IgD-negative memory B cell (primary cell): ENCODE measurements around the gene TTC9B. TPM values are rescaled to one million over a fixed set of nuclear protein-coding genes. Genes with fewer than 3 reads are reported as not detected.

Source experiments
- H3K27ac Mint-ChIP-seq, 3 donors: one replicate each; pipeline ENCODE4 v1.8.0; 2020 to 2022; ENCODE audit warnings: mild to moderate bottlenecking in 3 of 3, mixed read lengths in 3 of 3, moderate library complexity in 1 of 3
- H3K27me3 Mint-ChIP-seq: one replicate; pipeline ENCODE4 v1.8.0; 2021; ENCODE audit warnings: mixed read lengths
- H3K36me3 Mint-ChIP-seq: one replicate; pipeline ENCODE4 v1.8.0; 2020; ENCODE audit warnings: mild to moderate bottlenecking, mixed read lengths
- H3K4me1 Mint-ChIP-seq, 3 donors: one replicate each; pipeline ENCODE4 v1.8.0; 2020 to 2022; ENCODE audit warnings: mixed read lengths in 3 of 3, mild to moderate bottlenecking in 1 of 3
- H3K4me3 Mint-ChIP-seq, 4 donors: one replicate each; pipeline ENCODE4 v1.8.0; 2020 to 2022; ENCODE audit warnings: mild to moderate bottlenecking in 4 of 4, mixed read lengths in 4 of 4, moderate library complexity in 3 of 4
- H3K9me3 Mint-ChIP-seq, 3 donors: one replicate each; pipeline ENCODE4 v1.8.0; 2020 to 2021; ENCODE audit warnings: mixed read lengths in 3 of 3, mild to moderate bottlenecking in 1 of 3
- polyA plus RNA-seq: library from polyadenylated mRNA; unstranded; fragments of 300-500 nt; fragmentation: Illumina TruSeq; gene quantifications from one replicate; pipeline ENCODE4 v1.2.3, GENCODE V29; 2021

The TTC9B gene
- polyA plus RNA-seq, 1 donor from 2014 or later = not detected

DNA sequence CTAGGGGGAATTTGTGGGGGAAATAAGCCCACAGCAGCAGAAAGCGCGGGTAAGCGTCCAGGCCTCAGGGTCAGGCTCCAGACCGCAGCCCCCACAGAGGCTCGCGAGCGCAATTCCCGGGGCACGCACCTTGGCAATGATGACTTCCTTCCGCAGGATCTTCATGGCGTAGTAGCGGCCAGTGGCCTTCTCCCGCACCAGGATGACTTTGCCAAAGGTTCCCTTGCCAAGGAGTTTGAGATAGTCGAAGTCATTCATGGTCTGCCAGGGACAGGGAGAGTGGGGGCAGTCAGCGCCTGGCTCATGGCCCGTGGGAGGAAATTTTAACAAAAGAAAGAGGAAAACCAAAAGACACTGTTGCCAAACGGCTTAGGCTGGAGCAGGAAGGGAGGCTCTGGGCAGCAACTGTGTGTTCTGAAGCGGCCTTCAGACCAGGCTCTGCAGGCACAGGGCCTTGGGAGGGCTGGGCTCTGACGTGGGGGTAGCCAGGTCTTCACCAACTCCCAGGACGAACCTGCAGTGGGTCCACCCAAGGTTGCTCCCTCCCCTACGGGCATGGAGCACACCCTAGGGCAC lies 23.7 kb upstream of the TTC9B start:
- Mint-ChIP-seq H3K27me3 (no peaks in the 10 kb centered on the region), H3K36me3 (no peaks in the 10 kb centered on the region), H3K27ac (peak overlapping the region in 1 of 3 donors; percentile 36), H3K4me1 (peaks cover 0 to 6% (median 0%) of the 10 kb centered on the region in 3 donors), H3K9me3 (no peaks in the 10 kb centered on the region), H3K4me3 (no peak overlapping the region)

- Mint-ChIP-seq H3K27ac (no peak overlapping the region), H3K9me3 (no peaks in the 10 kb centered on the region), H3K4me1 (peaks cover 0 to 4% (median 0%) of the 10 kb centered on the region in 3 donors), H3K4me3 (no peak overlapping the region), H3K36me3 (no peaks in the 10 kb centered on the region), H3K27me3 (no peaks in the 10 kb centered on the region)
Observed at GRCh38 chr19:40241125-40241808, 23.1 kb upstream of the TTC9B start.

DNA sequence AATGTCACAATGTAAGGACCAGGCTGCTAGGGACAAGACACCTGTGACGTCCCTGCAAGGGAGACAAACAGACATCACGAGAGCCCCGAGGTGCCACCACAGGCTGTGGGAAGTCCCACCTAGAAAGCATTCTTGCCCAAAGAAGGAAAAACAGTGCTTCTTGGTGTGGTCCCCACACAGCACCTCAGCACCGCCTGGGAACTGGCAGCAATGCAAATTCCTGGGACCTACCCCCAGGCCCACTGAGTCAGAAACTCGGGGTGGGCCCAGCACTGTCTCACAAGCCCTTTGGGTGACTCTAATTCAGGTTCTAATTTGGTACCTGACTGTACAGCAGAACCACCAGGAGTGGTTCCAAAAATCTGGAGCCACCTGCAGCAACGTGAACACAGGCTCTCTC lies 22.1 kb upstream of the TTC9B start:
- Mint-ChIP-seq H3K27ac (no peak overlapping the region), H3K36me3 (no peaks in the 10 kb centered on the region), H3K9me3 (no peaks in the 10 kb centered on the region), H3K27me3 (no peaks in the 10 kb centered on the region), H3K4me1 (peaks cover 0 to 3% (median 0%) of the 10 kb centered on the region in 3 donors), H3K4me3 (no peak overlapping the region)

GRCh38 chr19:40239415-40240226 lies 21.4 kb upstream of the TTC9B start:
- H3K4me1 Mint-ChIP-seq = peaks cover 0 to 3% (median 0%) of the 10 kb centered on the region in 3 donors
- H3K36me3 Mint-ChIP-seq = no peaks in the 10 kb centered on the region
- no peak overlapping the region for H3K4me3 Mint-ChIP-seq
- peak overlapping the region in 1 of 3 donors; percentile 55 for H3K27ac Mint-ChIP-seq
- H3K9me3 Mint-ChIP-seq = no peaks in the 10 kb centered on the region
- no peaks in the 10 kb centered on the region for H3K27me3 Mint-ChIP-seq

- H3K27me3 Mint-ChIP-seq = no peaks in the 10 kb centered on the region
- H3K4me3 Mint-ChIP-seq = peak overlapping the region in 1 of 4 donors; percentile 22
- no peaks in the 10 kb centered on the region for H3K36me3 Mint-ChIP-seq
- no peak overlapping the region for H3K27ac Mint-ChIP-seq
- H3K4me1 Mint-ChIP-seq = peaks cover 0 to 2% (median 0%) of the 10 kb centered on the region in 3 donors
- H3K9me3 Mint-ChIP-seq = no peaks in the 10 kb centered on the region
Observed at GRCh38 chr19:40238775-40239174, 20.6 kb upstream of the TTC9B start.

GRCh38 chr19:40237791-40238190 lies 19.6 kb upstream of the TTC9B start:
- peaks cover 0 to 2% (median 0%) of the 10 kb centered on the region in 3 donors for H3K4me1 Mint-ChIP-seq
- H3K36me3 Mint-ChIP-seq = no peaks in the 10 kb centered on the region
- no peaks in the 10 kb centered on the region for H3K27me3 Mint-ChIP-seq
- no peak overlapping the region for H3K4me3 Mint-ChIP-seq
- no peaks in the 10 kb centered on the region for H3K9me3 Mint-ChIP-seq
- H3K27ac Mint-ChIP-seq = no peak overlapping the region

GRCh38 chr19:40236366-40236765 lies 18.2 kb upstream of the TTC9B start:
- Mint-ChIP-seq H3K9me3 (no peaks in the 10 kb centered on the region), H3K4me3 (no peak overlapping the region), H3K36me3 (peaks cover 2% of the 10 kb centered on the region), H3K4me1 (no peaks in the 10 kb centered on the region), H3K27me3 (no peaks in the 10 kb centered on the region), H3K27ac (no peak overlapping the region)

- H3K4me3 Mint-ChIP-seq = no peak overlapping the region
- peaks cover 2% of the 10 kb centered on the region for H3K36me3 Mint-ChIP-seq
- H3K4me1 Mint-ChIP-seq = no peaks in the 10 kb centered on the region
- no peaks in the 10 kb centered on the region for H3K9me3 Mint-ChIP-seq
- H3K27ac Mint-ChIP-seq = no peak overlapping the region
- H3K27me3 Mint-ChIP-seq = no peaks in the 10 kb centered on the region
Observed at GRCh38 chr19:40236026-40236355, 17.8 kb upstream of the TTC9B start.

DNA sequence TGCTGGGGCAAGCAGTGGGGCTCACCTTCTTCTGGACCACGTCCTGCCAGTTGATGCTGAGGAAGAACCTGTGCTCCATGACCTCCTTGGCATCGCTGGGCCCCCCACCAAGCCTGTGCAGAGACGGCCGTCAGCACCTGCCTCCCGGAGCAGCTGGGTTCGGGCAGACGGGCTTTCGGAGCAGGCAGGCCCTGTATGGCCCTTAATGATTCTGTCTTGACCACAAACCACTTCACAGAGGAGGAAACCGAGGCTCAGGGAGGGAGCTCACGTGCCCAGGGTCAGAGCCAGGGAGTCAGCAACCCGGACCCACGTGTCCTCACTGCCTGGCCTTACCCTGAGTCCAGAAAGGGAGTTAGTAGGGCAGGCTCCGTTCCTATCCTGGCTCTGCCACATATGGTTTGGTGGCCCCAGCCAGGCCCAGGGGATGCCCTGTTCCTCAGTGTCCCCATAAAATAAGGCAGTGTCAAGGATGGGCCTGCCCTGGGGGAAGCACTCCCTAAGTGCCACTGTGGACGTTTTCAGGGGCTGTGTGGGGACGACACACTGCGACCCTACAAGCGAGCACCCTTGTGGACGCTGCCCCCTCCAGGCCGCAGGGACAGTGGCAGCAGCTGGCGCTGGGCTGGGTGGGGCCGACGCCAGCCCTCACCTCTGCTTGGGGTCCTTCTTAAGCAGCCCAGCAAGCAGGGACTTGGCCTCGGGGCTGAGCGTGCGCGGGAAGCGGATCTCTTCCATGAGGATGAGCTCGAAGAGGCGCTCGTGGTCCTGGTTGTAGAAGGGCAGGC lies 17.2 kb upstream of the TTC9B start:
- H3K4me1 Mint-ChIP-seq = no peaks in the 10 kb centered on the region
- no peak overlapping the region for H3K4me3 Mint-ChIP-seq
- H3K36me3 Mint-ChIP-seq = peaks cover 2% of the 10 kb centered on the region
- no peak overlapping the region for H3K27ac Mint-ChIP-seq
- no peaks in the 10 kb centered on the region for H3K27me3 Mint-ChIP-seq
- no peaks in the 10 kb centered on the region for H3K9me3 Mint-ChIP-seq

GRCh38 chr19:40234429-40235237 lies 16.4 kb upstream of the TTC9B start:
- Mint-ChIP-seq H3K4me3 (no peak overlapping the region), H3K4me1 (no peaks in the 10 kb centered on the region), H3K27ac (peak overlapping the region in 1 of 3 donors; percentile 80), H3K27me3 (no peaks in the 10 kb centered on the region), H3K9me3 (no peaks in the 10 kb centered on the region), H3K36me3 (peaks cover 2% of the 10 kb centered on the region)

DNA sequence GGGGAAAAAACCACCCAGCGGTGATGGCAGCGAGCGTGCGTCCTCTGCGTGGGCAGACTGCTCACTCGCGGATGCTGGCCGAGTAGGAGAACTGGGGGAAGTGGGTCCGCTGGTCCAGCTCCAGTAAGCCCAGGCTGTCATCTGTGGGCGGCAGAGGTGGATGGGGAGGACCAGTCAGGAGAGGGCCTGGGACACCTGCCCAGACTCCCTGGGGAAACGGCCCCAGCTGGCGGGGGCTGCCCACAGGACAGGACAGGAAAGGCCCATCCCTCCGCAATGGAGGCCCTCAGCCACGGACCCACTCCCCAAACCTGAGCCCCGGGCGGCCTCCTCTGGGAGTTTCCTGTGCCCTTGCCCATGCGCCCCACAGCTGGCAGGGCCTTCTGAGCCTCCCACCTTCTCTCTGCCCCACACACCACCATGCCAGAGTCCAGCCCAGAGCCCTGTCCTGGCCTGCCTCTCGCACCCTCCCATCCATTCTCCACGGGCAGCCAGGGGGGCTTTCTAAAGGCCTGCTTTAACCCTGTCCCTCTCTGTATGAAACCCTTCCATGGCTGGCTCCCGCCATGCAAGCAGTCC lies 15.7 kb upstream of the TTC9B start:
- no peak overlapping the region for H3K4me3 Mint-ChIP-seq
- H3K36me3 Mint-ChIP-seq = peaks cover 2% of the 10 kb centered on the region
- no peak overlapping the region for H3K27ac Mint-ChIP-seq
- H3K27me3 Mint-ChIP-seq = no peaks in the 10 kb centered on the region
- H3K4me1 Mint-ChIP-seq = peaks cover 0 to 4% (median 0%) of the 10 kb centered on the region in 3 donors
- no peaks in the 10 kb centered on the region for H3K9me3 Mint-ChIP-seq

- no peak overlapping the region for H3K4me3 Mint-ChIP-seq
- no peaks in the 10 kb centered on the region for H3K27me3 Mint-ChIP-seq
- no peak overlapping the region for H3K27ac Mint-ChIP-seq
- H3K9me3 Mint-ChIP-seq = no peaks in the 10 kb centered on the region
- H3K36me3 Mint-ChIP-seq = peaks cover 2% of the 10 kb centered on the region
- H3K4me1 Mint-ChIP-seq = peaks cover 0 to 4% (median 0%) of the 10 kb centered on the region in 3 donors
Observed at GRCh38 chr19:40232949-40233810, 15.0 kb upstream of the TTC9B start.

DNA sequence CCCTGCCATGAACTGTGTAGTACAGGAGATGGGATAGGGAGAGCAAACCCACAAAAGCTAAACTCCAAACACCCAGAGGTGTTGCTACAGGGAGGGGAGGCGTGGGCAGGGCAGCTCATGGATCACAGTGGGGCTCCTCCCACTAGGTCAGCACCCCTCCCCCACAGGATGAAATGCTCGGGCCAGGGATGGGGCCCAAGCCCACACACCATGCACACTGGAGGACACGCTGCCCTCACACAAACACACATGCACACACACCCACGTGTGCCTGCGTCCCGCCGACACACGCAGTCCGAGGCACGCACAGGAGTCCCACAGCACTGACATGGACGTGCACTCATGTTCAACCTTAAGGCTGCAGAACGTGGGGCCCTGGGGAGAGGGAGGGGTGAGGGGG lies 14.3 kb upstream of the TTC9B start:
- H3K4me3 Mint-ChIP-seq = no peak overlapping the region
- peaks cover 2% of the 10 kb centered on the region for H3K36me3 Mint-ChIP-seq
- no peaks in the 10 kb centered on the region for H3K9me3 Mint-ChIP-seq
- peaks cover 0 to 4% (median 0%) of the 10 kb centered on the region in 3 donors for H3K4me1 Mint-ChIP-seq
- no peak overlapping the region for H3K27ac Mint-ChIP-seq
- no peaks in the 10 kb centered on the region for H3K27me3 Mint-ChIP-seq
